GM12801 (cell line): ENCODE data around the gene PAXX.

Experiments
- TF ChIP-seq, protein P1 (sequence below): IDR thresholded peaks from one replicate; pipeline ENCODE4 v1.5.1; 2011; ENCODE audit warnings: control low read depth; ENCODE audit not compliant: insufficient read length; ENCODE audit errors: extremely low read depth

The PAXX gene

DNA sequence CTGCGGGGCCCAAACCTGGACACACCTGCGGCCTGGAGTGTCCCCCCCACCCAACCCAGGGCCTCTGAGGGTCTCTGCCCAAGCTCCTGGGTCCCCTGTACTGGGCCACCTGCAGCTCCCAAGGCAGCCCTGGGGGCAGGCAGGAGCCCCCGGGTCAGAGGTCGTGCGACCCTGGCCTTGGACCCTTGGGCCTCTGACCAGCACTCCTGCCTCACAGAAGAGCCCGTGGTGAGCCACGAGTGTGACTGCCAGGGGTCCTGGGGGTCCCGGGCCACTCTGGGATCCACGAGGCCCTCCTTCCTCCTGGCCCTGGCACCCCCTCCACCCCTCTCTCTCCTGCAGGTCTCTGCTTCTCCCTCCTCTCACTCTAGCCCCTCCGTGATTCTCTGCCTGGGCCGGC is 19.9 kb upstream of the PAXX start:
- TF ChIP-seq, protein P1, sequence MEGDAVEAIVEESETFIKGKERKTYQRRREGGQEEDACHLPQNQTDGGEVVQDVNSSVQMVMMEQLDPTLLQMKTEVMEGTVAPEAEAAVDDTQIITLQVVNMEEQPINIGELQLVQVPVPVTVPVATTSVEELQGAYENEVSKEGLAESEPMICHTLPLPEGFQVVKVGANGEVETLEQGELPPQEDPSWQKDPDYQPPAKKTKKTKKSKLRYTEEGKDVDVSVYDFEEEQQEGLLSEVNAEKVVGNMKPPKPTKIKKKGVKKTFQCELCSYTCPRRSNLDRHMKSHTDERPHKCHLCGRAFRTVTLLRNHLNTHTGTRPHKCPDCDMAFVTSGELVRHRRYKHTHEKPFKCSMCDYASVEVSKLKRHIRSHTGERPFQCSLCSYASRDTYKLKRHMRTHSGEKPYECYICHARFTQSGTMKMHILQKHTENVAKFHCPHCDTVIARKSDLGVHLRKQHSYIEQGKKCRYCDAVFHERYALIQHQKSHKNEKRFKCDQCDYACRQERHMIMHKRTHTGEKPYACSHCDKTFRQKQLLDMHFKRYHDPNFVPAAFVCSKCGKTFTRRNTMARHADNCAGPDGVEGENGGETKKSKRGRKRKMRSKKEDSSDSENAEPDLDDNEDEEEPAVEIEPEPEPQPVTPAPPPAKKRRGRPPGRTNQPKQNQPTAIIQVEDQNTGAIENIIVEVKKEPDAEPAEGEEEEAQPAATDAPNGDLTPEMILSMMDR, result no peak

DNA sequence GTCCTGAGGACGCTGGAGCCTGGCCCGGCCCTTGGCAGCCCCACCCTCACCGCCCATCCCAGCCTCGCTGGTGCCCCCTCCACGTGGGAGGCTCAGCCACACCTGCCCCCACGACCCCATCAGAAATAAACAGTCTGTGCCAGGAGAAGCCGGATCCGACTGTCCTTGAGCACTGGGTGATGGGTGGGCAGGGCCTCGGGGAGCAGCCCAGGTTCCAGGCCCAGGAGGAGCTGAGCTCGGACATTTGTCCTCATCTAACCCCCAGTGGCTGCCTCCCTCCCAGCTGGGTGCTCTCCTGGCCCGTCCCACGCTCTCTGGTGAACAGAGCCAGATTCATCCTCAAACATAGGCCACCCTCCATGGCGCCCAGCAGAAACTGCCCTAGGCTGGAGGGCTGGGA is 19.5 kb upstream of the PAXX start:
- TF ChIP-seq, protein P1, result no peak

DNA sequence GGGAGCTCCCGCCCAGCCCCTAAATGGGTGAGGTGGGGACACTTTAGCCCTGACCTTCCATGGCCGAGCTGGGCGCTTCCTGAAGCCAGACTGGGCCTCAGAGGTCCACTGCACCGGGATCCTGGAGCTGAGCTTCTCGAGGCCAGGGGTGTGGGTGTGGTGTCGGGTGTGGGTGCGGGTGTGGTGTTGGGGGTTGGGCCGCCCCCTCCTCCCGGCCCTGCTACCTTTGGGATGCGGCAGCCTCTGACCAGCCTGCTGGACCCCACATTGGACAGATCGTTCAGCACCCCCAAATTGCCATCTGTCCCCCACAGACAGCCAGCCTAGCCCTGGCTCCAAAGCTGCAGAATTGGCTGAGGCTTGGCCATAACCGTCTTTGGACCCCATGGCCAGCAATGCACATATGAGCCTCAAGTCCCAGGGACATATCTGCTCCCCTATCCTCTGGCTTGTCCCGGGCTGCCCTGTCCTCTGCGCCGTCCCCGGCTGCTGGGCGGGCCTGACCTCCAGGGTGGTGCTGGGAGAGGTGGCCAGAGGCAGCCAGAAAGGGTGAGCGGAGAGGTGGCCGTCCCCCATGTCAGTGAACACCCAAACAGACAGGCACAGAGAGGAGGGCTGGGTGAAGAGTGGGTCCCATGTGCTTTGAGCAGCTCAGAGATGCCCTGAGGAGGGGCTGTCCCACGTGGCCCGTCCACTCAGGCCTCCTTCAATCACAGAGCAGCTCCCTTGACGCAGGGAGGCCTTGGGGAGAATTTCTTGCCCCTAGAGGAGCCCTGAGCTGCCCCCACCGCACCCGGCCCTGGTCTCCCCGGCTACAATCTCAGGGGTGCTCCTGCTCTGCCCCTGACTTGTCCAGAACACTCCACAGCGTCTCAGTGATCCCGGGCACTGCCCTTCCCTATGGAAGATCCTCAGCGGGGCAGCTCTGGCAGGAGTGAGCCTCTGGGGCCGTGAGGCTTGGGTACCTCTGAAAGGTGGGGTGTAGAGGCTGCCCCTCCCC is 18.3 kb upstream of the PAXX start:
- TF ChIP-seq, protein P1, result no peak

DNA sequence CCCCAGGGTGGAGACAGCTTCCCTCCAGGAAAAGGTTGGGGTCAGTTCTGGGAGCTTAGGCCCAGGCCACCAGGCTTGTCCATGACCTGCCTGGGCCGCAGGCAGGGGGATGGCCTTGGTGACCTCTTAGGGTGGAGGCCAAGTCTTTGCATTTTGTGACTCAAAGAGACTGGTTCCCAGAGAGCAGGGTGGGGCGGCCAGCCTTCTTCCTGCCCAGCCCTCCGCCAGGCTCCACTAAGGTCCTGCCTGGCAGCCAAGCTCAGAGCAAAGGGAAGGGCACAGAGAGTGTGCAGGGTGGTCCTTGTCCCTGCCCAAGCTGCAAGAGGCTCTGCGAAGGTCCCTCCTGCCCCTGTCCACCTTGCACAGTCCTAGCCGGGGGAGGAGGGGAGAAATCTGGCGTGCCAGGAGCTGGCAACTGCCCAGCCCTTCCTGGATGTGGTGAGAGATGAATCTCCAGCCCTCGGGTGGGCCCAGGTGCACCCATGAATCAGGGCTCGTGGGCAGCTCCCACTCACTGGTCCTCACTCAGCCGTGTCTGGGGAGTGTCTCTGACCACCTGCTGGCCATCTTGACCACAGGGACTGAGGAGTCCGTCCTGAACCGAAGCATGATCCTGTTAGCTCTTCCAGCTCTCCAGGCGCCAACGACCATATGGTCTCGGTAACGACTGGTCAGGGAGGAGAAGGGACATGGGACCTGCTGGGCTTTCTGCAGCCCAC is 17.2 kb upstream of the PAXX start:
- TF ChIP-seq, protein P1, result no peak

DNA sequence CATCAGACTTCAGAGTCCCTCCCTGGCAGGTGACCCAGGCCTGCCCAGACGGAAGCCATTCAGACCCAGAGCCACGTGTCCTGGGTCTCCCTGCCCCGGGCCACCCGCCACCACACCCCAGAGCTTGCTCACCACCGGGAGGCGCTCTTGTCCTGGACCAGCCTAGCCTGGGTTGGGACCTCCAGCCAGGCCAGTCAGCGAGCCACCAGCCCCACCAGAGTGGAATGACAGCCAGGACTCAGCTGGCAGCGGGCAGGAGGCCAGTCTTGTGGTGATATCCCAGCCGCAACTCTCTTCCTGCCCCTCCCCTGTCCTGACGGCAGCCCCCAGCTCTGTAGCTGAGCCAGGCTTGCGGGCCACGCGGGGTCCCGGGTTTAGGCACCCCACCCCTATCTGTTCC is 16.6 kb upstream of the PAXX start:
- TF ChIP-seq, protein P1, result no peak

DNA sequence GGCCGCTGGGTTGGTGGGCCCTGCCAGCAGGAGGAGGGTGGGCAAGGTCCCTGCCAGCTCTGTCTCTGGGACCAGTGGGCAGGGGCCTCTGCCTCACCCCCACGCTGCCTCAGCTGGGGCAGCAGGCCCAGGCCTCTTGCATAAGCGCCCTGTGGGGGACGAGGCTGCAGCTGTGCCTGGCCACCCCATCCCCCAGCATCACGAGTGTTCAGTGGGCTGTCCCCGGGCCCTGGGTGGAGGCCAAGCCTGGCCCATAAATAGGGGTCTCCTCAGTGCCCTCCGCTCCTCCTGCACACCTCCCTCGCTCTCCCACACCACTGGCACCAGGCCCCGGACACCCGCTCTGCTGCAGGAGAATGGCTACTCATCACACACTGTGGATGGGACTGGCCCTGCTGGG is 15.0 kb upstream of the PAXX start, which contains the start of gene PTGDS:
Gene PTGDS, plus strand, starts transcription at position 282 of the 400 bp plus-strand sequence. Its CDS starts 75 bp downstream, at position 357.
- TF ChIP-seq, protein P1, result no peak

DNA sequence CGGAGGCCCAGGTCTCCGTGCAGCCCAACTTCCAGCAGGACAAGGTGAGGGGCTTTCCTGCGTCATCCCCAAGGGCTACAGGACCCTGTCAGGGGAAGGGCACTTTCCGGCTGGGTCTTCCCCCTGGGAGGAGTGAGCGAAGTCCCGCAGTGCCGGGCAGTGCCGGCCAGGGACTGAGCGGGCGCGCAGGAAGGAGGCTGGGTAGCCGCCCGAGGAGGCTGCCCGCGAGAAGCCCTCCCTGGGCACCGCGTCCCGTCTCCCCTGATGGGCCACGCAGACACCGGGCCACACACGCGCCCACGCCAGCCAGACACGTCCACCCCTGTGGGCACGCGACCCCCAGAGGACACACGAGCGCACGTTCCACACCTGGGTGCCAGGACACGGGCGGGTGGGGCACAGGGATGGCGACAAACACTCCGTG is 14.6 kb upstream of the PAXX start:
- TF ChIP-seq, protein P1, result no peak
